Ishikawa (cell line): ENCODE results near the gene LZIC.

ENCODE experiments used
- CEBPB ChIP-seq: IDR thresholded peaks from 2 replicates; pipeline ENCODE4 v1.6.1; 2012
- CREB1 ChIP-seq: IDR thresholded peaks from 2 replicates; pipeline ENCODE4 v1.6.1; 2012; ENCODE audit warnings: low read depth
- EGR1 ChIP-seq: IDR thresholded peaks from 2 replicates; pipeline ENCODE4 v1.6.1; 2012
- EP300 ChIP-seq: IDR thresholded peaks from 2 replicates; pipeline ENCODE4 v1.6.1; 2012; ENCODE audit warnings: borderline replicate concordance
- FOXM1 ChIP-seq: IDR thresholded peaks from 2 replicates; pipeline ENCODE4 v1.6.1; 2012; ENCODE audit warnings: low read depth, borderline replicate concordance
- NFIC ChIP-seq: IDR thresholded peaks from 2 replicates; pipeline ENCODE4 v1.6.1; 2012
- RAD21 ChIP-seq: IDR thresholded peaks from 2 replicates; pipeline ENCODE4 v1.6.1; 2012; ENCODE audit warnings: low read depth
- TAF1 ChIP-seq: IDR thresholded peaks from 2 replicates; pipeline ENCODE4 v1.6.1; 2012; ENCODE audit warnings: low read depth, mild to moderate bottlenecking
- TCF12 ChIP-seq: IDR thresholded peaks from 2 replicates; pipeline ENCODE4 v1.6.1; 2012; ENCODE audit warnings: low read depth
- TEAD4 ChIP-seq: IDR thresholded peaks from 2 replicates; pipeline ENCODE4 v1.6.1; 2012
- YY1 ChIP-seq: IDR thresholded peaks from 2 replicates; pipeline ENCODE4 v1.6.1; 2012; ENCODE audit warnings: low read depth
- ZBTB7A ChIP-seq: IDR thresholded peaks from 2 replicates; pipeline ENCODE4 v1.6.1; 2012; ENCODE audit warnings: low read depth
- TF ChIP-seq, protein P1 (sequence below): IDR thresholded peaks from 2 replicates; pipeline ENCODE4 v1.6.1; 2012
- TF ChIP-seq, protein P2 (sequence below): IDR thresholded peaks from 2 replicates; pipeline ENCODE4 v1.6.1; 2012
- TF ChIP-seq, protein P3 (sequence below): IDR thresholded peaks from 2 replicates; pipeline ENCODE4 v1.6.1; 2012; ENCODE audit warnings: low read depth, mild to moderate bottlenecking

The LZIC gene

DNA sequence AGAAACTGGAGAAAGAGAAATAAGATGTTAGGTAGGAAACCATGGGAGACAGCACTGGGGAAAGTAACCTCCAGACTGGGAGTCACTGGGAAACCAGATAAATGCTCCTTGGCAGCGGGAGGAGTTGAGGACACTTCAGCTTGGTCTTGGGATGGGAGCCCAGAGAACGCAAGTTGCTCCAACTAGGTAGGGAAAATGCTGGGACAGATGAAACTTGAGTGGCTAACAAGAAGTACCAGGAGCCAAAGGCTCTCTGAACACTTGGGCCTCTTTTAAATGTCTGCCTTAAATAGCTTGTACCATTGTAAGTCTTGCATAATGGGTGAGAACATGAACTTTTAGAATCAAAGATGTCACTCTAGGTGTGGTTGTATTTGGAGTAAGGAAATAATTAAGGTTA, 3.1 kb upstream of the LZIC start:
- TF ChIP-seq NFIC = no peak
- no peak for TF ChIP-seq CREB1
- no peak for TF ChIP-seq EGR1
- TF ChIP-seq TEAD4 = no peak
- TF ChIP-seq TAF1 = no peak
- TF ChIP-seq, protein P1, sequence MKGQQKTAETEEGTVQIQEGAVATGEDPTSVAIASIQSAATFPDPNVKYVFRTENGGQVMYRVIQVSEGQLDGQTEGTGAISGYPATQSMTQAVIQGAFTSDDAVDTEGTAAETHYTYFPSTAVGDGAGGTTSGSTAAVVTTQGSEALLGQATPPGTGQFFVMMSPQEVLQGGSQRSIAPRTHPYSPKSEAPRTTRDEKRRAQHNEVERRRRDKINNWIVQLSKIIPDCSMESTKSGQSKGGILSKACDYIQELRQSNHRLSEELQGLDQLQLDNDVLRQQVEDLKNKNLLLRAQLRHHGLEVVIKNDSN = no peak
- no peak for TF ChIP-seq FOXM1
- TF ChIP-seq, protein P2, sequence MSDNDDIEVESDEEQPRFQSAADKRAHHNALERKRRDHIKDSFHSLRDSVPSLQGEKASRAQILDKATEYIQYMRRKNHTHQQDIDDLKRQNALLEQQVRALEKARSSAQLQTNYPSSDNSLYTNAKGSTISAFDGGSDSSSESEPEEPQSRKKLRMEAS = no peak

DNA sequence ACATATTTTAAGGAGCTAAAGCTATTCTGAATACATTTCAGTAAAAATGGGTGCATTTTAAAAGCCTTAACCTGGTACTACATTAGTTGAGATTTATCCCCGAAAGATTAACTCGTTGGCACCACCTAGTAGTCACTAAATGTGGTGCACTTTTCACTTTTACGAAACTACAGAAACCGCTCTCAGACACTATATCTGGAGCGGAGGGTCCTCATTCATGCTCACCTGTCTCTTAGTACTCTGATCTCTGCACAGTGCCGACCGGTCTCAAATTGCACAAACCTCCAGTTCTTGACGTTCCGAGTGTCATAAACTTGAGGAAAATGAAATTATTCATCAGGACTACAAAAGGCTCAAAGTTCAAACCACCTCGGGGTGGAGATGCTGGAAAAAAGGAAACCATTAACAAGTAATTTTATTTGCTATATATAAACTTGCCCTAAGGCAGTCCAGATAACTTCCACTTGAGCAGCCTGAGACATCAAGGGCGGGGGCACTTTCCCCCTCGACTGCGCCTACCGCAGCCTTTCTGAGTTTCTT, 722 bp downstream of the LZIC start:
- TF ChIP-seq RAD21 (peak; percentile 51), CEBPB (0 out of 2 replicates have a peak, but pooled peaks have one; percentile 17), EGR1 (no peak), CREB1 (no peak), TCF12 (no peak), NFIC (no peak), FOXM1 (no peak), EP300 (no peak), YY1 (0 out of 2 replicates have a peak, but pooled peaks have one; percentile 6), ZBTB7A (no peak), TEAD4 (no peak), TAF1 (no peak)
- TF ChIP-seq, protein P2 = no peak
- TF ChIP-seq, protein P3, sequence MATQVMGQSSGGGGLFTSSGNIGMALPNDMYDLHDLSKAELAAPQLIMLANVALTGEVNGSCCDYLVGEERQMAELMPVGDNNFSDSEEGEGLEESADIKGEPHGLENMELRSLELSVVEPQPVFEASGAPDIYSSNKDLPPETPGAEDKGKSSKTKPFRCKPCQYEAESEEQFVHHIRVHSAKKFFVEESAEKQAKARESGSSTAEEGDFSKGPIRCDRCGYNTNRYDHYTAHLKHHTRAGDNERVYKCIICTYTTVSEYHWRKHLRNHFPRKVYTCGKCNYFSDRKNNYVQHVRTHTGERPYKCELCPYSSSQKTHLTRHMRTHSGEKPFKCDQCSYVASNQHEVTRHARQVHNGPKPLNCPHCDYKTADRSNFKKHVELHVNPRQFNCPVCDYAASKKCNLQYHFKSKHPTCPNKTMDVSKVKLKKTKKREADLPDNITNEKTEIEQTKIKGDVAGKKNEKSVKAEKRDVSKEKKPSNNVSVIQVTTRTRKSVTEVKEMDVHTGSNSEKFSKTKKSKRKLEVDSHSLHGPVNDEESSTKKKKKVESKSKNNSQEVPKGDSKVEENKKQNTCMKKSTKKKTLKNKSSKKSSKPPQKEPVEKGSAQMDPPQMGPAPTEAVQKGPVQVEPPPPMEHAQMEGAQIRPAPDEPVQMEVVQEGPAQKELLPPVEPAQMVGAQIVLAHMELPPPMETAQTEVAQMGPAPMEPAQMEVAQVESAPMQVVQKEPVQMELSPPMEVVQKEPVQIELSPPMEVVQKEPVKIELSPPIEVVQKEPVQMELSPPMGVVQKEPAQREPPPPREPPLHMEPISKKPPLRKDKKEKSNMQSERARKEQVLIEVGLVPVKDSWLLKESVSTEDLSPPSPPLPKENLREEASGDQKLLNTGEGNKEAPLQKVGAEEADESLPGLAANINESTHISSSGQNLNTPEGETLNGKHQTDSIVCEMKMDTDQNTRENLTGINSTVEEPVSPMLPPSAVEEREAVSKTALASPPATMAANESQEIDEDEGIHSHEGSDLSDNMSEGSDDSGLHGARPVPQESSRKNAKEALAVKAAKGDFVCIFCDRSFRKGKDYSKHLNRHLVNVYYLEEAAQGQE = no peak
- TF ChIP-seq, protein P1 = no peak

DNA sequence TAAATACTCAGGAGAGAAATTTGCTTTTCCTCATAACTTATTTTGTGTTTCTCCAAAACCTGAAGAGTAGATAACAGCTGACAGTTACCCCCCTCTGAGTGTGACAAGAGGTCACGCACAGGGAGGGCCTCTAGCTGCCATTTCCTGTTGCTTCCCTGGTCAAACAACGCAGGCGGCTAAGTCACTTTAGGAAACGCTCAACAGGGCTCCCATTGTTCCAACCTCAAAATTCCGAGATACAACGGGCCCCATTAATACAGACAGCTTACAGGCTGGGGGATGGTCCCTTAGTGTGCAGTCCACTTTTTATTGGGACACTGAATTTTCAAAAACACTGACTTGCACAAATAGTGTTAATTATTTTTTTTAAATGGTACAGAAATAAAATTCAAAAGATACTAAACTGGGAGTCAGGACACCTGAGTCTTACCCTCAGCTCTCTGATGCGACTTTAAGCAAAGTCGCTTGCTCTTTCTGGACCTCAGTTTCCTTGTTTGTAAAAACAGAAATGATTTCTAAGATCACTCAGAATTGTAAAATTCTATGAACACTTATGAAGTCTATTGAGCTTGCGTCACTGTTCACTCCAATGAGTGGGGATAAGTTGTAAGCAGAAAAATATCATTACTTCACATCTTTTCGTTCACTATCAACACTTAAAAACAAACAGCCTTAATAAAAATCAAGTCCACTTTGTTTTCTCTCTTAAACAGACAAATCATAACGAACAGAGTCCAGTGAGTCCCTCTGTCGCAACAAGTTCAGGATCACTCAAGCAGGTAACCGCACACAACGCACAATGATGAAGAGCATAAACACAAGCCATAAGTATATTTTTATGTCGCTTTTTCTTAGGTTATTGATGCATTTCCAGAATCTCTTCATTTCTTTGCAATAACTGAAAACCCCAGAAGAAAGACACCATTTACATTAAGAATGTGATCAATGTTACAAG, 13.5 kb downstream of the LZIC start:
- no peak for TF ChIP-seq TCF12
- TF ChIP-seq, protein P2 = no peak
- TF ChIP-seq RAD21 = no peak
- TF ChIP-seq CREB1 = no peak
- TF ChIP-seq, protein P1 = no peak
- no peak for TF ChIP-seq EGR1
- no peak for TF ChIP-seq TAF1
- TF ChIP-seq, protein P3 = no peak
- TF ChIP-seq TEAD4 = no peak
- TF ChIP-seq YY1 = no peak

DNA sequence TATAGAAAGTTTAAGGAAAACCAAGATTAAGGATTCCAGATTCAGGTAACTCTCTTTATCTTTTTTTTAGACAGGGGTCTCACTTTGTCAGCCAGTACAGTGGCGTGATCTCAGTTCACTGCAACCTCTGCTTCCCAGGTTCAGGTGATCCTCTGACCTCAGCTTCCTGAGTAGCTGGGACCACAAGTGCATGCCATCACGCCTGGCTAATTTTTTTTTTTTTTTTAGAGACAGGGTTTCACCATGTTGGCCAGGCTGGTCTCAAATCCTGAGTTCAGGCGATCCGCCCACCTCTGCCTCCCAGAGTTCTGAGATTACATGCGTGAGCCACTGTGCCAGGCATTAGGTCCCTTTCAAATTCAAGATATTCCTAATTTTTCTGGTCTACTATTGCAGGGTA, 15.9 kb downstream of the LZIC start:
- no peak for TF ChIP-seq FOXM1
- TF ChIP-seq CEBPB = no peak

DNA sequence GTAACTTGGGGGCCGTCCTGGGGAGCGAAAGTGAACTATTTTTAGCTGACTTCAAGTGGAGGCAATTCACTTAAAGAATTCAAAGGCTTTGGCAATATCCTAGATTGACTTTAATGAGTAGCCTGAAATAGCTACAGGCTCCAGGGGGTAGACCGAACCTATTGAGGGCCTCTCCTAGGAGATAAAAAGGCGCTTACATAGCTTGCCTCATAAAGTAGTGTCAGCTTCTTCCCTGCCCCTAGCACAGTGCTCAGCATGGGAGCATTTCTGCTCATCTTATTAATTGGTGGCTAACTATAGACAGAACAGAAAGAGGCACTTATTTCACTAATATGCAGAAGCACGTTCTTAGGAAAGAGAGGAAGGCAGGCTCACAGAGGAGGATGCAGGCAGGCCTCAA, 20.8 kb downstream of the LZIC start:
- TF ChIP-seq TEAD4 = no peak
- no peak for TF ChIP-seq RAD21
- no peak for TF ChIP-seq FOXM1
- TF ChIP-seq ZBTB7A = no peak
- no peak for TF ChIP-seq EP300
- no peak for TF ChIP-seq EGR1
- no peak for TF ChIP-seq NFIC
- TF ChIP-seq, protein P2 = no peak
- TF ChIP-seq, protein P3 = no peak
- TF ChIP-seq, protein P1 = no peak
- no peak for TF ChIP-seq TAF1
- TF ChIP-seq TCF12 = no peak
- no peak for TF ChIP-seq CREB1
- no peak for TF ChIP-seq CEBPB
